Sigmoid colon (tissue), 7 donors: ENCODE measurements around the gene PUSL1. TPM values are rescaled to one million over a fixed set of nuclear protein-coding genes. Genes with fewer than 3 reads are reported as not detected.

Source experiments
- DNase-seq: peaks from one replicate; pipeline ENCODE4 v3.0.0-alpha.2; 2019
- H3K27ac ChIP-seq, 4 donors: fragments of 200-600 bp; sonication (generic); one replicate each; pipeline ENCODE4 v1.5.1; 2016 to 2019; ENCODE audit warnings: mild to moderate bottlenecking in 1 of 4
- H3K27me3 ChIP-seq, 3 donors: fragments of 200-600 bp; sonication (generic); one replicate each; pipeline ENCODE4 v1.5.1; 2019; ENCODE audit warnings: mild to moderate bottlenecking in 1 of 3
- H3K36me3 ChIP-seq, 4 donors: fragments of 200-600 bp; sonication (generic); one replicate each; pipeline ENCODE4 v1.5.1; 2016 to 2019
- H3K4me1 ChIP-seq, 4 donors: fragments of 200-600 bp; sonication (generic); one replicate each; pipeline ENCODE4 v1.5.1; 2017 to 2019
- H3K4me3 ChIP-seq, 4 donors: fragments of 200-600 bp; sonication (generic); one replicate each; pipeline ENCODE4 v1.5.1; 2017 to 2019; ENCODE audit warnings: mild to moderate bottlenecking in 2 of 4, moderate library complexity in 1 of 4
- H3K9me3 ChIP-seq, 4 donors: fragments of 200-600 bp in 3 of 4; sonication (generic) in 3 of 4; one replicate each; pipeline versions ENCODE4 v1.5.1 to v1.6.1; 2013 to 2019
- CTCF ChIP-seq, 4 experiments: fragments of 450-650 bp in 3 of 4; fragments of 200-600 bp in 1 of 4; IDR thresholded peaks; one replicate each; pipeline ENCODE4 v1.5.1; 2016 to 2019; ENCODE audit warnings: antibody characterized with exemption in 4 of 4, mild to moderate bottlenecking in 3 of 4, moderate library complexity in 2 of 4
- EP300 ChIP-seq, 4 donors: sonication (generic); formaldehyde crosslinking; IDR thresholded peaks; one replicate each; pipeline ENCODE4 v1.6.1; 2017; ENCODE audit warnings: antibody characterized with exemption in 4 of 4
- POLR2A ChIP-seq, 2 donors: fragments of 450-650 bp; IDR thresholded peaks; one replicate each; pipeline ENCODE4 v1.6.1; 2016; ENCODE audit warnings: antibody characterized with exemption in 2 of 2, mild to moderate bottlenecking in 2 of 2, moderate library complexity in 2 of 2
- POLR2AphosphoS5 ChIP-seq, 4 donors: sonication (generic); formaldehyde crosslinking; IDR thresholded peaks; one replicate each; pipeline ENCODE4 v1.6.1; 2017; ENCODE audit warnings: antibody characterized with exemption in 4 of 4
- WGBS, 2 donors: extraction: QIAGEN DNeasy Blood & Tissue Kit; methylation state at CpG; one replicate each; pipeline ENCODE4 v1.1.7; 2013; 5-methylcytosine and 5-hydroxymethylcytosine counted together
- intact Hi-C: fragments of 100-400 bp; cut with DNase I; formaldehyde crosslinking; loops from one replicate; pipeline ENCODE4 v1.15.1; 2023
- polyA plus RNA-seq, 3 donors: library from polyadenylated mRNA; stranded (reverse); fragments of 200-250 nt; gene quantifications; one replicate each; pipeline ENCODE4 v1.2.3, GENCODE V29; 2013
- total RNA-seq, 4 donors: library from RNA; depleted of rRNA; stranded (reverse); fragments of >200 nt; gene quantifications; one replicate each; pipeline ENCODE4 v1.1.0, GENCODE V29; 2016
- donor health status: healthy with polysubstance abuse.
- donor health status: Bipolar disorder and iron deficiency.
- donor health status: healthy.

PUSL1 gene
- total RNA-seq (10 to 100 TPM; 15.7 to 24.0 (median 20.4) TPM), polyA plus RNA-seq (10 to 100 TPM; 12.6 to 22.3 (median 12.7) TPM)

GRCh38 chr1:1307923-1308755 is at the start of gene PUSL1, which contains the start of gene ACAP3:
TSS of gene PUSL1 (plus strand) at chr1:1308597. CDS start at chr1:1308644, 47 bp downstream.
TSS of gene ACAP3 (minus strand) at chr1:1307930. CDS start at chr1:1307815, 115 bp downstream.
- H3K9me3 ChIP-seq = no peaks in the 10 kb centered on the region
- H3K4me3 ChIP-seq = peak within 1 kb of the TSS; percentile 74 to 98 (median 84)
- intact Hi-C loops = loop anchor here (2.0 to 5.0 kb wide), 3 partner anchors 41 to 191 kb away; partner anchors contain the start of genes AURKAIP1, C1orf159 and DVL1
- 0 to 1% methylated on average over 128 to 130 of the region's 131 CpGs for WGBS, 2 donors
- no peaks in the 10 kb centered on the region for H3K27me3 ChIP-seq
- TF ChIP-seq POLR2AphosphoS5 (IDR thresholded peaks at IDR 0.05) (peak; percentile 71 to 81 (median 75)), EP300 (IDR thresholded peaks at IDR 0.05) (no peak), POLR2A (IDR thresholded peaks at IDR 0.05) (peak in 1 of 2 donors; percentile 33), CTCF (IDR thresholded peaks at IDR 0.05) (no peak)
- H3K4me1 ChIP-seq = peaks cover 0 to 60% (median 56%) of the 10 kb centered on the region in 4 donors
- H3K27ac ChIP-seq = peak within 1 kb of the TSS; percentile 92 to 98 (median 96)
- peak; percentile 97 for DNase-seq
- peaks cover 6 to 34% (median 17%) of the 10 kb centered on the region in 4 donors for H3K36me3 ChIP-seq

- no peaks in the 10 kb centered on the region for H3K9me3 ChIP-seq
- WGBS, 2 donors = 95 to 96% methylated on average over 22 of the region's 22 CpGs
- no peak overlapping the region for H3K27ac ChIP-seq
- TF ChIP-seq CTCF (IDR thresholded peaks at IDR 0.05) (no peak), EP300 (IDR thresholded peaks at IDR 0.05) (no peak), POLR2AphosphoS5 (IDR thresholded peaks at IDR 0.05) (no peak), POLR2A (IDR thresholded peaks at IDR 0.05) (no peak)
- no peaks in the 10 kb centered on the region for H3K27me3 ChIP-seq
- no peak overlapping the region for H3K4me3 ChIP-seq
- intact Hi-C loops = no loop called here
- peaks cover 32 to 86% (median 55%) of the 10 kb centered on the region in 4 donors for H3K36me3 ChIP-seq
- peaks cover 0 to 4% (median 0%) of the 10 kb centered on the region in 4 donors for H3K4me1 ChIP-seq
- no peak for DNase-seq
Measured at GRCh38 chr1:1259119-1259488, 49.3 kb upstream of the PUSL1 start.

- Histone ChIP-seq H3K36me3 (peaks cover 32 to 86% (median 52%) of the 10 kb centered on the region in 4 donors), H3K9me3 (no peaks in the 10 kb centered on the region), H3K27ac (no peak overlapping the region), H3K4me1 (peaks cover 0 to 8% (median 2%) of the 10 kb centered on the region in 4 donors), H3K4me3 (no peak overlapping the region), H3K27me3 (no peaks in the 10 kb centered on the region)
- DNase-seq = no peak
- intact Hi-C loops = no loop called here
- TF ChIP-seq CTCF (IDR thresholded peaks at IDR 0.05) (no peak), EP300 (IDR thresholded peaks at IDR 0.05) (no peak), POLR2A (IDR thresholded peaks at IDR 0.05) (no peak), POLR2AphosphoS5 (IDR thresholded peaks at IDR 0.05) (no peak)
- 94 to 95% methylated on average over 18 of the region's 18 CpGs for WGBS, 2 donors
Measured at GRCh38 chr1:1259540-1259939, 48.9 kb upstream of the PUSL1 start.

- H3K27ac ChIP-seq = no peak overlapping the region
- 84% methylated on average over 26 of the region's 26 CpGs for WGBS, 2 donors
- no peaks in the 10 kb centered on the region for H3K27me3 ChIP-seq
- no peak for DNase-seq
- TF ChIP-seq POLR2AphosphoS5 (IDR thresholded peaks at IDR 0.05) (no peak), POLR2A (IDR thresholded peaks at IDR 0.05) (no peak), EP300 (IDR thresholded peaks at IDR 0.05) (no peak), CTCF (IDR thresholded peaks at IDR 0.05) (no peak)
- intact Hi-C loops = no loop called here
- H3K4me3 ChIP-seq = no peak overlapping the region
- peaks cover 32 to 86% (median 47%) of the 10 kb centered on the region in 4 donors for H3K36me3 ChIP-seq
- H3K4me1 ChIP-seq = peaks cover 0 to 14% (median 6%) of the 10 kb centered on the region in 4 donors
- H3K9me3 ChIP-seq = no peaks in the 10 kb centered on the region
Measured at GRCh38 chr1:1259951-1260600, 48.3 kb upstream of the PUSL1 start.
